ENCODE results near the gene ZNF76. TPM values are rescaled to one million over a fixed set of nuclear protein-coding genes. Genes with fewer than 3 reads are reported as not detected.

ZNF76 gene
- total and polyA plus RNA-seq, 4 donors, result 10.6 to 18.4 (median 12.4) TPM

- Histone ChIP-seq H3K9me3 (ENCODE audit: control insufficient read depth in 4 of 4, low read length in 3 of 4) (no peaks in the 10 kb centered on the region), H3K4me3 (ENCODE audit: low read depth in 1 of 3, low read length in 3 of 3) (no peak overlapping the region), H3K9ac (ENCODE audit: low read depth in 1 of 2, low read length in 2 of 2) (no peak overlapping the region), H3K27me3 (ENCODE audit: control insufficient read depth in 4 of 4, insufficient read depth in 4 of 4, low read length in 3 of 4) (no peaks in the 10 kb centered on the region), H3K27ac (ENCODE audit: low read depth in 1 of 2, low read length in 2 of 2) (no peak overlapping the region), H3K4me1 (ENCODE audit: control insufficient read depth in 4 of 4, insufficient read depth in 4 of 4, low read length in 3 of 4) (peaks cover 6 to 19% (median 12%) of the 10 kb centered on the region in 4 donors), H3K36me3 (ENCODE audit: control insufficient read depth in 4 of 4, insufficient read depth in 3 of 4, low read depth in 1 of 4, low read length in 3 of 4) (no peaks in the 10 kb centered on the region)
- WGBS, result 43% methylated on average over 2 of the region's 2 CpGs
- TF ChIP-seq SP1 (IDR thresholded peaks at IDR 0.05) (no peak), NR2F2 (IDR thresholded peaks at IDR 0.05) (no peak)
- no peak for DNase-seq (ENCODE audit: low spot score)
These were observed 3.1 kb downstream of the ZNF76 start for GRCh38 chr6:35262596-35262995.

- no peak for DNase-seq (ENCODE audit: low spot score)
- H3K4me3 ChIP-seq (ENCODE audit: low read depth in 1 of 3, low read length in 3 of 3), result no peak overlapping the region
- H3K9me3 ChIP-seq (ENCODE audit: control insufficient read depth in 4 of 4, low read length in 3 of 4), result no peaks in the 10 kb centered on the region
- H3K4me1 ChIP-seq (ENCODE audit: control insufficient read depth in 4 of 4, insufficient read depth in 4 of 4, low read length in 3 of 4), result peaks cover 0 to 9% (median 6%) of the 10 kb centered on the region in 4 donors
- H3K27ac ChIP-seq (ENCODE audit: low read depth in 1 of 2, low read length in 2 of 2), result no peak overlapping the region
- no peak overlapping the region for H3K9ac ChIP-seq (ENCODE audit: low read depth in 1 of 2, low read length in 2 of 2)
- no peak for TF ChIP-seq YY1 (IDR thresholded peaks at IDR 0.05)
- peaks cover 0 to 2% (median 0%) of the 10 kb centered on the region in 4 donors for H3K36me3 ChIP-seq (ENCODE audit: control insufficient read depth in 4 of 4, insufficient read depth in 3 of 4, low read depth in 1 of 4, low read length in 3 of 4)
- H3K27me3 ChIP-seq (ENCODE audit: control insufficient read depth in 4 of 4, insufficient read depth in 4 of 4, low read length in 3 of 4), result no peaks in the 10 kb centered on the region
These were observed 5.2 kb downstream of the ZNF76 start for GRCh38 chr6:35264550-35265274.

GRCh38 chr6:35265523-35265922 is 6.0 kb downstream of the ZNF76 start:
- TF ChIP-seq REST (IDR thresholded peaks at IDR 0.05) (no peak), ZBTB33 (IDR thresholded peaks at IDR 0.05) (no peak), GABPA (IDR thresholded peaks at IDR 0.05 in 1 of 2, conservative IDR thresholded peaks at IDR 0.05 in 1 of 2) (no peak)
- H3K9ac ChIP-seq (ENCODE audit: low read depth in 1 of 2, low read length in 2 of 2), result no peak overlapping the region
- peaks cover 0 to 2% (median 0%) of the 10 kb centered on the region in 4 donors for H3K36me3 ChIP-seq (ENCODE audit: control insufficient read depth in 4 of 4, insufficient read depth in 3 of 4, low read depth in 1 of 4, low read length in 3 of 4)
- 97% methylated on average over 2 of the region's 2 CpGs for WGBS
- H3K27ac ChIP-seq (ENCODE audit: low read depth in 1 of 2, low read length in 2 of 2), result no peak overlapping the region
- H3K9me3 ChIP-seq (ENCODE audit: control insufficient read depth in 4 of 4, low read length in 3 of 4), result no peaks in the 10 kb centered on the region
- H3K27me3 ChIP-seq (ENCODE audit: control insufficient read depth in 4 of 4, insufficient read depth in 4 of 4, low read length in 3 of 4), result no peaks in the 10 kb centered on the region
- peaks cover 0 to 3% (median under 1%) of the 10 kb centered on the region in 4 donors for H3K4me1 ChIP-seq (ENCODE audit: control insufficient read depth in 4 of 4, insufficient read depth in 4 of 4, low read length in 3 of 4)
- H3K4me3 ChIP-seq (ENCODE audit: low read depth in 1 of 3, low read length in 3 of 3), result no peak overlapping the region
- DNase-seq (ENCODE audit: low spot score), result no peak

Measured in liver (tissue), 9 donors.